Adrenal gland (tissue), 5 donors: ENCODE data around the gene CHTF18.
"Not testable (repeated sequence)": the region's sequence is repeated elsewhere in the genome, so short reads cannot be mapped to it uniquely, and the experiment has no call there.

Source experiments
- CTCF ChIP-seq, 6 experiments: fragments of 450-650 bp in 4 of 6; fragments of 200-600 bp in 2 of 6; sonication (generic) in 1 of 6; IDR thresholded peaks; 1 replicate in 5 of 6; 2 replicates in 1 of 6; pipeline versions ENCODE4 v1.5.1 to v1.8.0; 2016 to 2021; ENCODE audit warnings: antibody characterized with exemption in 6 of 6, mild to moderate bottlenecking in 2 of 6, moderate library complexity in 1 of 6
- POLR2A ChIP-seq, 2 donors: fragments of 450-650 bp; IDR thresholded peaks; one replicate each; pipeline ENCODE4 v1.6.1; 2017; ENCODE audit warnings: antibody characterized with exemption in 2 of 2, mild to moderate bottlenecking in 2 of 2, moderate library complexity in 1 of 2
- donor health status: DM: no; HTN: no; CAD: no.

DNA sequence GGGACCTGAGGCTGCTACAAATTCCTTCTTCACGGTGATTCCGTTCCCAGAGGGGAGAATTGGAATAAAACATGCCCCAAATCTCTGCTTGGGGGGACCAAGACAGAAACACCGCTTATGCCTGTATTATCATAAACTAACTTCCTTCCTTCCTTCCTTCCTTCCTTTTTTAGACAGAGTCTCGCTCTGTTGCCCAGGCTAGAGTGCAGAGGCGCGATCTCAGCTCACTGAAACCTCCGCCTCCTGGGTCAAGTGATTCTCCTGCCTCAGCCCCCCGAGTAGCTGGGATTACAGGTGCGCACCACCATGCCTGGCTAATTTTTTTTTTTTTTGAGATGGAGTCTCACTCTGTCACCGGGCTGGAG lies 31.6 kb downstream of the CHTF18 start:
- not testable (repeated sequence) for TF ChIP-seq CTCF, POLR2A (IDR thresholded peaks at IDR 0.05)
